Panc1 (cell line): ENCODE data around the gene PGK1. TPM values are rescaled to one million over a fixed set of nuclear protein-coding genes. Genes with fewer than 3 reads are reported as not detected.
"Not testable (repeated sequence)": the region's sequence is repeated elsewhere in the genome, so short reads cannot be mapped to it uniquely, and the experiment has no call there.

Experiments used
- ATAC-seq: fragments of 200-7000 bp; cut with Tn5 transposase; 2 replicates; pipeline ENCODE4 v1.9.1; 2020; ENCODE audit warnings: mild to moderate bottlenecking, moderate library complexity
- BruUV-seq: library from RNA; stranded (reverse); fragments of 400-500 nt; replicated peaks from 2 replicates; lab custom pipeline; 2021; lab: Mats Ljungman, UMichigan
- CTCF ChIA-PET: fragments of 300-600 bp; sonication (Branson Sonifier 250); formaldehyde crosslinking; loops from one replicate; lab custom pipeline; 2022; ENCODE audit warnings: antibody characterized with exemption; lab: Charles Lee
- POLR2A ChIA-PET: fragments of 300-600 bp; sonication (Branson Sonifier 250); formaldehyde crosslinking; loops from one replicate; lab custom pipeline; 2022; ENCODE audit warnings: antibody characterized with exemption; lab: Charles Lee
- DNase-seq: peaks from one replicate; pipeline ENCODE4 v3.0.0-alpha.2; 2010; ENCODE audit warnings: low read depth, low spot score
- H3K27ac ChIP-seq: 2 replicates; pipeline ENCODE4 v1.5.1; 2011; ENCODE audit warnings: mild to moderate bottlenecking, low read length, inconsistent platforms
- H3K27me3 ChIP-seq: fragments of 200-500 bp; sonication (Bioruptor generic); 2 replicates; pipeline ENCODE4 v1.6.0; 2014; ENCODE audit warnings: low read length, inconsistent platforms; ENCODE audit not compliant: control insufficient read depth, insufficient read depth
- H3K36me3 ChIP-seq: fragments of 200-500 bp; sonication (Bioruptor generic); 2 replicates; pipeline ENCODE4 v1.5.1; 2014; ENCODE audit warnings: inconsistent platforms, mild to moderate bottlenecking, low read length, moderate library complexity; ENCODE audit not compliant: control insufficient read depth, insufficient read depth
- H3K4me1 ChIP-seq: 2 replicates; pipeline ENCODE4 v1.5.1; 2011; ENCODE audit warnings: inconsistent platforms, mild to moderate bottlenecking, low read length, moderate library complexity; ENCODE audit not compliant: control insufficient read depth, insufficient read depth
- H3K4me3 ChIP-seq, 2 experiments: 2 replicates each; pipeline ENCODE4 v1.5.1; 2011 to 2012; ENCODE audit warnings: low read depth in 2 of 2, low read length in 2 of 2, mild to moderate bottlenecking in 2 of 2, inconsistent platforms in 1 of 2, moderate library complexity in 1 of 2
- H3K9me3 ChIP-seq: fragments of 200-500 bp; sonication (Bioruptor generic); 2 replicates; pipeline ENCODE4 v1.5.1; 2014; ENCODE audit warnings: low read depth, mild to moderate bottlenecking, inconsistent platforms, low read length, moderate library complexity; ENCODE audit not compliant: control insufficient read depth, insufficient read depth
- POLR2AphosphoS5 ChIP-seq: IDR thresholded peaks from 2 replicates; pipeline ENCODE4 v1.6.1; 2012; ENCODE audit warnings: mild to moderate bottlenecking, low read depth, low read length, moderate library complexity
- REST ChIP-seq, 2 experiments: IDR thresholded peaks; 2 replicates each; pipeline ENCODE4 v1.6.1; 2011 to 2012; ENCODE audit warnings: low read depth in 2 of 2, control low read depth in 1 of 2, low read length in 1 of 2, mild to moderate bottlenecking in 1 of 2, moderate library complexity in 1 of 2; ENCODE audit not compliant: insufficient read depth in 1 of 2
- SIN3A ChIP-seq: IDR thresholded peaks from 2 replicates; pipeline ENCODE4 v1.6.1; 2012; ENCODE audit warnings: low read depth, mild to moderate bottlenecking, low read length, moderate library complexity, borderline replicate concordance; ENCODE audit not compliant: insufficient read depth
- TCF7L2 ChIP-seq: IDR thresholded peaks from 2 replicates; pipeline ENCODE4 v1.6.1; 2011; ENCODE audit warnings: mild to moderate bottlenecking, low read depth, low read length, inconsistent platforms
- in situ Hi-C: cut with HindIII; loops from 2 replicates; pipeline ENCODE4 v1.10.0; 2016; ENCODE audit warnings: low sequenced_read_pairs, low pct_unique_long_range_greater_than_20kb
- intact Hi-C: fragments of 100-400 bp; cut with micrococcal nuclease; formaldehyde crosslinking; loops from one replicate; pipeline ENCODE4 v1.10.0; 2022; ENCODE audit not compliant: unreplicated experiment
- total RNA-seq: library from RNA; stranded (reverse); gene quantifications from one replicate; pipeline ENCODE4 v1.2.1, GENCODE V29; 2021; ENCODE audit not compliant: unreplicated experiment
- TF ChIP-seq, protein P1 (sequence below): fragments of 450-650 bp; IDR thresholded peaks from 2 replicates; pipeline ENCODE4 v1.5.1; 2017; ENCODE audit warnings: mild to moderate bottlenecking

Gene PGK1
- total RNA-seq, 1 experiment from 2014 or later = 541 TPM

DNA sequence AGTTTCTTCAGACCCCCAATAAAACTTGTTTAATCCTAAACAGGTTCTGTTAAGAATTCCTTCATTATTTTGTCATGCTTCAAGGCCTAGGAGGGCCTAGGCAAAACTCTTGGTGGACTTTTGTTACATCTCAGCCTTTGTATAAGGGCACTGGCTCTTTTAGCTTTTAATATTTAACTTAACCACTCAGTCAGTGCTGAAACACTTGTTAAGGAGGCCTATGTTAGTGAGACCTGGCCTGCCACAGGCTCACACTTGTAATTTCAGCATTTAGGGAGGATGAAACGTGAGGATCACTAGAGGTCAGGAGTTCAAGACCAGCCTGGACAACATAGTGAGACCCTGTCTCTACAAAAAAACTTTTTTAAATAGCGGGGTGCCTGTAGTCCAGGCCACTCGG is 32.7 kb upstream of the PGK1 start:
- in situ Hi-C loops = no loop called here

GRCh38 chrX:78073147-78074077 is 30.6 kb upstream of the PGK1 start:
- DNase-seq, H3K4me1 ChIP-seq, CTCF ChIA-PET, POLR2A ChIA-PET, ATAC-seq, in situ Hi-C loops, BruUV-seq, H3K36me3 ChIP-seq, H3K27me3 ChIP-seq, H3K9me3 ChIP-seq, intact Hi-C loops, H3K4me3 ChIP-seq, H3K27ac ChIP-seq: not testable (repeated sequence)

More for the DNA sequence above, 32.7 kb upstream of the PGK1 start:
- H3K9me3 ChIP-seq = 0 out of 2 replicates have a peak, but pooled peaks cover 3% of the 10 kb centered on the region
- no TSS peak for BruUV-seq
- no peak overlapping the region for H3K27ac ChIP-seq
- intact Hi-C loops = no loop called here
- ChIA-PET POLR2A (interaction anchor here (0.6 kb wide), 1 partner anchor 811 kb away, joined by 6 read pairs; no protein-coding TSS in a partner anchor), CTCF (interaction anchor here (0.6 to 0.7 kb wide), 2 partner anchors 547 to 1904 kb away, joined by 3 to 5 read pairs; no protein-coding TSS in a partner anchor)
- TF ChIP-seq, protein P1, sequence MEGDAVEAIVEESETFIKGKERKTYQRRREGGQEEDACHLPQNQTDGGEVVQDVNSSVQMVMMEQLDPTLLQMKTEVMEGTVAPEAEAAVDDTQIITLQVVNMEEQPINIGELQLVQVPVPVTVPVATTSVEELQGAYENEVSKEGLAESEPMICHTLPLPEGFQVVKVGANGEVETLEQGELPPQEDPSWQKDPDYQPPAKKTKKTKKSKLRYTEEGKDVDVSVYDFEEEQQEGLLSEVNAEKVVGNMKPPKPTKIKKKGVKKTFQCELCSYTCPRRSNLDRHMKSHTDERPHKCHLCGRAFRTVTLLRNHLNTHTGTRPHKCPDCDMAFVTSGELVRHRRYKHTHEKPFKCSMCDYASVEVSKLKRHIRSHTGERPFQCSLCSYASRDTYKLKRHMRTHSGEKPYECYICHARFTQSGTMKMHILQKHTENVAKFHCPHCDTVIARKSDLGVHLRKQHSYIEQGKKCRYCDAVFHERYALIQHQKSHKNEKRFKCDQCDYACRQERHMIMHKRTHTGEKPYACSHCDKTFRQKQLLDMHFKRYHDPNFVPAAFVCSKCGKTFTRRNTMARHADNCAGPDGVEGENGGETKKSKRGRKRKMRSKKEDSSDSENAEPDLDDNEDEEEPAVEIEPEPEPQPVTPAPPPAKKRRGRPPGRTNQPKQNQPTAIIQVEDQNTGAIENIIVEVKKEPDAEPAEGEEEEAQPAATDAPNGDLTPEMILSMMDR = no peak
- TF ChIP-seq REST (IDR thresholded peaks at IDR 0.05; ENCODE audit: insufficient read depth in 1 of 2, low read depth in 2 of 2, low read length in 1 of 2) = no peak
- TF ChIP-seq POLR2AphosphoS5 = no peak
- TF ChIP-seq SIN3A = no peak
- TF ChIP-seq TCF7L2 = no peak
- no peak overlapping the region for H3K4me3 ChIP-seq
- DNase-seq (no peak), ATAC-seq (no peak)
- no peaks in the 10 kb centered on the region for H3K4me1 ChIP-seq
- H3K36me3 ChIP-seq = no peaks in the 10 kb centered on the region
- H3K27me3 ChIP-seq = no peaks in the 10 kb centered on the region

GRCh38 chrX:78074088-78074487 is 30.0 kb upstream of the PGK1 start:
- CTCF ChIA-PET = no interaction called here
- Histone ChIP-seq H3K36me3 (no peaks in the 10 kb centered on the region), H3K27me3 (no peaks in the 10 kb centered on the region), H3K4me3 (no peak overlapping the region), H3K9me3 (0 out of 2 replicates have a peak, but pooled peaks cover 2% of the 10 kb centered on the region), H3K27ac (no peak overlapping the region), H3K4me1 (no peaks in the 10 kb centered on the region)
- BruUV-seq = no TSS peak
- intact Hi-C loops (no loop called here), in situ Hi-C loops (no loop called here)
- TF ChIP-seq, protein P1 = no peak
- no peak for TF ChIP-seq SIN3A
- TF ChIP-seq POLR2AphosphoS5 = no peak
- TF ChIP-seq TCF7L2 = no peak
- no peak for TF ChIP-seq REST (IDR thresholded peaks at IDR 0.05; ENCODE audit: insufficient read depth in 1 of 2, low read depth in 2 of 2, low read length in 1 of 2)
- POLR2A ChIA-PET = no interaction called here
- ATAC-seq = no peak
- no peak for DNase-seq
